ENCODE results near the gene FOXP1.

Gene FOXP1

DNA sequence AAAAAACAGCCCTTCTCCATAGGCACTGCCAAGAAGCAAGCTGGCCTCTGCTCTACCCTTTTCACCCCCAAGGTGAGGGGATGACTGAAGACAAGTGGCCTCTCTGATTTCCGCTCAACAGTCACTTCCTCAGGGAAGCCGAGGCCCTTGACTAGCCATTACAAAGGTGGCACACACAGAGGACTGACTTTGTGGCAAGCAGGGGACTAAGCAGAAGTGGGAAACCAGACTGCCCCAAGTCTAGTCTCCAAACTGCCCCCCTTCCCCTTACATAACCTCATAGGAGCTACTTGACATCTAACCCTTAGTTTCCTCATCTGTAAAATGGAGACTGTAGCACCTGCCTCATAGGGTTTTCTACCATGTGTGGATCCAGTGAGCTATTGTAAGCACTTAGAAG lies 118.9 kb downstream of the FOXP1 start:
- Histone ChIP-seq H3K27ac (ENCODE audit: low read depth, low read length) (no peak overlapping the region), H3K4me2 (ENCODE audit: low read length) (no peak overlapping the region), H3K4me1 (ENCODE audit: control insufficient read depth, low read length) (peaks cover 44% of the 10 kb centered on the region), H3K9me2 (replicated peaks; ENCODE audit: control insufficient read depth, low read length) (no peaks in the 10 kb centered on the region), H3K4me3 (ENCODE audit: low read length) (no peak overlapping the region), H3K27me3 (ENCODE audit: control insufficient read depth, low read length) (no peaks in the 10 kb centered on the region), H3K79me2 (ENCODE audit: control insufficient read depth, low read length) (peaks cover 91% of the 10 kb centered on the region), H3F3A (ENCODE audit: control insufficient read depth, insufficient read depth) (no peaks in the 10 kb centered on the region), H3K9me3 (ENCODE audit: control insufficient read depth, insufficient read depth, low read length) (no peaks in the 10 kb centered on the region), H4K20me1 (ENCODE audit: control insufficient read depth, insufficient read depth, low read depth, low read length) (no peaks in the 10 kb centered on the region), H3K36me3 (ENCODE audit: control insufficient read depth, low read length) (peaks cover 7% of the 10 kb centered on the region; the same call in 1 of the 2 replicates)
- TF ChIP-seq, protein P1, sequence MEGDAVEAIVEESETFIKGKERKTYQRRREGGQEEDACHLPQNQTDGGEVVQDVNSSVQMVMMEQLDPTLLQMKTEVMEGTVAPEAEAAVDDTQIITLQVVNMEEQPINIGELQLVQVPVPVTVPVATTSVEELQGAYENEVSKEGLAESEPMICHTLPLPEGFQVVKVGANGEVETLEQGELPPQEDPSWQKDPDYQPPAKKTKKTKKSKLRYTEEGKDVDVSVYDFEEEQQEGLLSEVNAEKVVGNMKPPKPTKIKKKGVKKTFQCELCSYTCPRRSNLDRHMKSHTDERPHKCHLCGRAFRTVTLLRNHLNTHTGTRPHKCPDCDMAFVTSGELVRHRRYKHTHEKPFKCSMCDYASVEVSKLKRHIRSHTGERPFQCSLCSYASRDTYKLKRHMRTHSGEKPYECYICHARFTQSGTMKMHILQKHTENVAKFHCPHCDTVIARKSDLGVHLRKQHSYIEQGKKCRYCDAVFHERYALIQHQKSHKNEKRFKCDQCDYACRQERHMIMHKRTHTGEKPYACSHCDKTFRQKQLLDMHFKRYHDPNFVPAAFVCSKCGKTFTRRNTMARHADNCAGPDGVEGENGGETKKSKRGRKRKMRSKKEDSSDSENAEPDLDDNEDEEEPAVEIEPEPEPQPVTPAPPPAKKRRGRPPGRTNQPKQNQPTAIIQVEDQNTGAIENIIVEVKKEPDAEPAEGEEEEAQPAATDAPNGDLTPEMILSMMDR (IDR thresholded peaks at IDR 0.05; ENCODE audit: low read depth, low read length, poor library complexity, severe bottlenecking), result no peak
- no peak for TF ChIP-seq EZH2phosphoT487 (IDR thresholded peaks at IDR 0.05; ENCODE audit: borderline replicate concordance, low read length)

DNA sequence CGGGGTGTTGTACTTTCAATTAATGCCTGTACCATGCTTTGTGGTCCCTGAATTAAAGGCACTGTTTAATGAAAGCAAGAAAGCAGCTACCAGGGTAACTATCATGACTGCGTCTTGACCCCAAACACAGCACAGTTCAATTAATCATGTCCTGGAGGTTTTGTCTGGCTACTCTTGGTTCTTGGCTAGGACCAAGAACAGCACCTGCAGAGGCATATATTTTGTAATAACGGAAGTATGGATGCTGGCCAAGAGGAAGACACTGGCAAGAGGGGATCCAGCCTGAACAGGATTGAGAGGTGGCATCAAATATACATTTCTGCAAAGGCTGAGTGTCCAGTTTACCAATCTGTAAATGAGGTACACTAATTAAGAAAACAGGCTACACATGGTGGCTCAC lies 119.9 kb downstream of the FOXP1 start:
- no peaks in the 10 kb centered on the region for H3K9me2 ChIP-seq (replicated peaks; ENCODE audit: control insufficient read depth, low read length)
- peaks cover 4% of the 10 kb centered on the region; the same call in 1 of the 2 replicates for H3F3A ChIP-seq (ENCODE audit: control insufficient read depth, insufficient read depth)
- H3K79me2 ChIP-seq (ENCODE audit: control insufficient read depth, low read length), result peaks cover 91% of the 10 kb centered on the region
- H3K36me3 ChIP-seq (ENCODE audit: control insufficient read depth, low read length), result peaks cover 4% of the 10 kb centered on the region; the same call in 1 of the 2 replicates
- H3K4me3 ChIP-seq (ENCODE audit: low read length), result no peak overlapping the region
- H3K27me3 ChIP-seq (ENCODE audit: control insufficient read depth, low read length), result no peaks in the 10 kb centered on the region
- H3K4me2 ChIP-seq (ENCODE audit: low read length), result no peak overlapping the region
- TF ChIP-seq EZH2phosphoT487 (IDR thresholded peaks at IDR 0.05; ENCODE audit: borderline replicate concordance, low read length), result no peak
- TF ChIP-seq, protein P1 (IDR thresholded peaks at IDR 0.05; ENCODE audit: low read depth, low read length, poor library complexity, severe bottlenecking), result no peak
- H3K27ac ChIP-seq (ENCODE audit: low read depth, low read length), result no peak overlapping the region
- no peaks in the 10 kb centered on the region for H4K20me1 ChIP-seq (ENCODE audit: control insufficient read depth, insufficient read depth, low read depth, low read length)
- no peaks in the 10 kb centered on the region for H3K9me3 ChIP-seq (ENCODE audit: control insufficient read depth, insufficient read depth, low read length)
- H3K4me1 ChIP-seq (ENCODE audit: control insufficient read depth, low read length), result peaks cover 53% of the 10 kb centered on the region

- no peaks in the 10 kb centered on the region for H3K27me3 ChIP-seq (ENCODE audit: control insufficient read depth, low read length)
Measured at GRCh38 chr3:71462586-71462985, 120.9 kb downstream of the FOXP1 start.

More at GRCh38 chr3:71462586-71462985, 120.9 kb downstream of the FOXP1 start:
- Histone ChIP-seq H3K4me2 (ENCODE audit: low read length) (no peak overlapping the region), H3K79me2 (ENCODE audit: control insufficient read depth, low read length) (peaks cover 93% of the 10 kb centered on the region), H3K4me1 (ENCODE audit: control insufficient read depth, low read length) (peaks cover 64% of the 10 kb centered on the region), H3K9me3 (ENCODE audit: control insufficient read depth, insufficient read depth, low read length) (no peaks in the 10 kb centered on the region), H3K9me2 (replicated peaks; ENCODE audit: control insufficient read depth, low read length) (no peaks in the 10 kb centered on the region), H3K4me3 (ENCODE audit: low read length) (no peak overlapping the region), H3K36me3 (ENCODE audit: control insufficient read depth, low read length) (0 out of 2 replicates have a peak, but pooled peaks cover under 1% of the 10 kb centered on the region), H3F3A (ENCODE audit: control insufficient read depth, insufficient read depth) (peaks cover 4% of the 10 kb centered on the region; the same call in 1 of the 2 replicates), H3K27ac (ENCODE audit: low read depth, low read length) (no peak overlapping the region), H4K20me1 (ENCODE audit: control insufficient read depth, insufficient read depth, low read depth, low read length) (no peaks in the 10 kb centered on the region)
- TF ChIP-seq, protein P1 (IDR thresholded peaks at IDR 0.05; ENCODE audit: low read depth, low read length, poor library complexity, severe bottlenecking), result no peak
- no peak for TF ChIP-seq EZH2phosphoT487 (IDR thresholded peaks at IDR 0.05; ENCODE audit: borderline replicate concordance, low read length)
